HG02610 (cell line): ENCODE results near the gene LEFTY1.

Source experiments
- ATAC-seq: cut with Tn5 transposase; IDR thresholded peaks from one replicate; pipeline ENCODE4 v1.9.1; 2021; ENCODE audit warnings: mild to moderate bottlenecking, moderate library complexity; ENCODE audit not compliant: unreplicated experiment

LEFTY1 gene

DNA sequence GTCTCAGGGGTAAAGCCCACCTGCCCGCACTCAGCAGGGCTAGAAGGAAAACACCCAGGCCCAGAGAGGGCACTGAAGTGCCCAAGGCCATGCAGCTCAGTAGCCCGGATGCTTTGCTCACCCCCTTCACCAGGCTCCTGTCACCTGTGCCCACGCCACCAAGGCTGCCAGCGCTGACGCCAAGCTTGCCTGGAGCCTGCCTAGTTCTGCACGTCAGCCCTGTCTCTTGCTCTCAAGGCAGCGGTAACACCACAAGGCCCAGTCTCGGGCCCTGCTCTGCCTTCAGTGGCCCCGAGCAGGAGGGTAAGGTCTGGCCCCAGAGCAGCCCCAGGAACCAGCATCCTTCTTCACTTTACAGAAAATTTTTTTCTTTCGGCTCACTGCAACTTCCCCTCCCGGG is 14.5 kb downstream of the LEFTY1 start:
- ATAC-seq, result no peak

- no peak for ATAC-seq
These were observed 15.6 kb downstream of the LEFTY1 start for GRCh38 chr1:225873281-225873850.

- ATAC-seq, result no peak
These were observed 16.9 kb downstream of the LEFTY1 start for GRCh38 chr1:225872075-225872430.

DNA sequence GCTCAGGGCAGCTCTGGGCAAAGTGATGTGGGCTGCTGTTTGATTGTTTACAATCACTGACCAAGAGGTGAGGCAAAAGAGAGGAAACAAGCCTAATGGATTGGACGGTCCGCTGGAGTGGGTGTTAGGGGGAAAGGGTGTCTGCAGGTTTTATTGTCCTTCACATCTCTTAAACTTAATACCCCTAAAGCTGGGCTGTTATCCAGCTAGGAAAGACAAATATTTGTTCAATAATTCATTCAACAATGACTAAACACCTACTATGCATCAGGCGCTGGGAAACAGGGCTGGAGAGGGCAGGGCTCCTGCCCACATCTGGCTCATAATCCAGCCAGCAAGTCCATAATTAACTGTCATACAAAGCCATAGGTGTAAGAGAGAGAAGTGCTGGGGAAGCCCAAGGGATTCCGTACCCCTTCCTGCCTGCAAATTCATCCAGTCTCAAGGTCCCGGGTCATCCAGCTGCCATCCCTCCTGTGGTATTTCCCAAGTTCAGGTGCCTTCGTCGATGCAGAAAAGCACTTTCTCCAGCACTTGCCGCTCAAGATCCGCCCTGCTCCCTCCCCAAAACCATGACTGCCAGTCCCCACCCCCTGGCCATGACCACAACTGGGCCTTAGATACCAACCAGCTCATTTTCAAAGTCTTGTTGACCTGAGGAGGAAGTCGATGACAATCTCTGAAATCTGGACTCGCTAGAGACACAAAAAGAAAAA is 17.4 kb downstream of the LEFTY1 start:
- no peak for ATAC-seq

DNA sequence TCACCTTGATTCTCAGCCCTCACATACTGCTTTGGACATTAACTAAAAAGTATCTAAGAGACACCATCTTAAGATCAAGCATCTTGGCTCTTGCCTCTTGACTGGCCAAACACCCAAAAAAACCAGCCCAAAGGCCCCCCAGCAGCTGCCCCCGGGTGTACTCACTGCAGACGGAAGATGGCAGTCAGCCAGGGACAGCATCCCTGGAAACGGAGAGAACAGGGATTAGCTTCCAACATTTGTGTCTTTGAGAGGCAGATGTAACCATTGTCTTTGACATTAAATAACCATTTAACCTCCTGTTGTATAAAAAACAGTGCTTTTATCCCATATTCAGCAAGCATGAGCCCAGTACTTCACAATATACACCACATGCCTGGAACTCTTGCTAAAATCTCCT is 18.0 kb downstream of the LEFTY1 start:
- no peak for ATAC-seq

DNA sequence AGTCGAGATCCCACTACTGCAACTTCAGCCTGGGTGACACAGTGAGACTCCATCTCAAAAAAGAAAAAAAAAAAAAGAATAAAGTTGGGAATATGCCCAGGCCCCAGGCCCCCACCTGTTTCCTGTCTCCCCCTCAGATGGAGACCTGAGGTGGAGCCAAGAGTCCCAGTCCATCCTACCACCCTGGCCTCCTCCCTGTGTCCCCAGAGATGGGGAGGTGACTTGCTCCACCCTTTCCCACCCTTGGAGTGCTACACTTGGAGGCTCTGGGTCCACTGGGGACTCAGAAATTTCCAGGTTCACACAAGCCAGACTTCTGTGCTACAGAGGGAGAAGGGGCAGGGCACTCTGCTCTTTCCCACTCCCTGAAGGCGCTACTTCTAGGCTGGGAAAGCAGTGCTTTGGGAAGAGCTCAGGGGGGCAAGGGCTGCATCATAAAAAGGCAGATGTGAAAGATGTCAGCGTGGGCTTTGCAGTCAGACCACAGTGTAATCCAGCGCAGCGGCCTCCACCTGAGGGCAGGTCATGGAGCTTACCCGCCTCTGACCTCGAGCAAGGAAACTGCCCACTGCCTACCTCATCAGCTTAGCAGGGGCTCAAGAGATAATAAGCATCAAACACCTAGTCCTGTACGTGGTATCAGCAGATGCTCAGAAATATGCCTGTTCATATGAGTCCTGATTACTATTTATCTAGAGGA is 20.2 kb downstream of the LEFTY1 start:
- no peak for ATAC-seq

GRCh38 chr1:225866981-225867380 is 22.0 kb downstream of the LEFTY1 start:
- ATAC-seq, result no peak

DNA sequence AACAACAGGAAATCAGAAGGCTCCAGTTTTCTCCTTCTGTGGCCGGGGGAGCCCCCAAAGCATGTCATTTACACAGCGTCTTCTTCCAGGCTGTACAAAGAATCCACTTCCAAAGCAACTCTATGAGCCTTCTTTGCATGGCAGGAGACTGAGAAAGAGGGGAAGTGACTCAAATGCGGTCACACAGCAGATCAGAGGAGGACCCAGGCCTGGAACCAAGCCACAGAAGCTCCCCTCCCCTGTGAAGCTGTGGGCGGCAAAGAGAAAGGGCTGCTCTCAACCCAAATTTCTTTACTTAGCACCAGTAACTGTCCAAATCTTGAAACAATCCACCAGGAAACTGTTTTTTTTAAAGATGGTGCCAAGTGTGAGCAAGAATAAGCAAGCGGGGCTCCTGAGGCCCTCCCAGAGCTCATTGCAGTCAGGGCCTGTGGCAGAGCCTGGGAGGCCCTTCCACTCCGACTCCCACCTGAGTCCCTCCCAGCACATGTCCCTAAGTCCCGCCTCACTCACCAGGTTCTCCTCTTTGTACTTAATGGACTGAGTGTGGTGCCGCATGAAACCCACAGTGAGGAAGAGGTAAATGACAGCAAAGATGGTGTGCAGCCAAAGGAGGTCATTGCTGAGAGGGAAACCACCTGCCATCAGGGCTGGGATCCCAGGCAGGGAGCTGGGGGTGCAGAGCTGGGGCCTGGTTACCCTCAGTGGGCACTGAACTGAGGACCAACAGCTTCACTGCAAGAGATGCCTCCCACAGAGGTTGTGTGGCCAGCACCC is 22.7 kb downstream of the LEFTY1 start:
- ATAC-seq, result peak; percentile 80

GRCh38 chr1:225865514-225865913 is 23.4 kb downstream of the LEFTY1 start:
- no peak for ATAC-seq

DNA sequence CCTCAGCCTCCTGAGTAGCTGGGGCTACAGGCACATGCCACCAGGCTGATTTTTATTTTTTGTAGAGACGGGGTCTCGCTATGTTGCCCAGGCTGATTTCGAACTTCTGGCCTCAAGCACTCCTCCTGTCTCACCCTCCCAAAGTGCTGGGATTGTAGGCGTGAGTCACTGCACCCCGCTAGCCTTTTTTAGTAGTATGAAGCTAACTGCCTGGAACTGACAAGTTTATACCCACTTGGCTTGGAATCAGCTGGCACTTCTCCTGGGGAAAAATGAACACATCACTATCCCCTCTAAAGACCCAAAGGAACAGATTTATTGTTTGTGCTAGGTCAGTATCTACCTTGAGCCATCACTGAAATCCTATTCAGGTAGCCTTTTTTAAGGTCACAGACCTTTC is 25.8 kb downstream of the LEFTY1 start:
- ATAC-seq, result no peak

GRCh38 chr1:225862581-225862950 is 26.4 kb downstream of the LEFTY1 start:
- no peak for ATAC-seq

- ATAC-seq, result no peak
These were observed 26.9 kb downstream of the LEFTY1 start for GRCh38 chr1:225861834-225862580.

DNA sequence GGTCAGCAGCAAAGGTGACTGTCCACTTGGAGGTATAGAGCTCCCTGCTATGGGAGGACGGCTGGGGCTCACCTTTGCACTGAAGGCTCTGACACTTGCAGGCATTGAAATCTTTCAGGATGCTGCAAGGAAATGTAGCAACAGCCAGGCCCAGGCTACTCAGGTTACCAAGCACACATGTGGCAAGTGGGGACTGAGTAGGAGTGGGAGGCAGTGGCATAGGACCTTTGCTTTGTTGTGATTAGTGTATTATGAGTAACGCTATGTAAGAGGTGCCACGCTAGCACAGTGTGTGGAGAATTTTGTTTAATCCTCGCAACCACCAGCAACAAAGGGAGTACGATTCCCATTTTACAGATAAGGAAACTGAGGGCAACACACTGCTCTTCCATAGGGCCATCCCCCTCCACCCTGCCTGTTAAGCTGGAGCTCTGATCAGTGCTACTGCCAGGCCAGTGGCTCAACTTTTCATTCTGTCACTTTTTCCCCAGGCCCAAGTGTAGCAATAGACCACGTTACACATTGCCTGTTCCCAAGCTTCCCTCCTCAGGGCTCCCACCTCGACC is 28.0 kb downstream of the LEFTY1 start:
- no peak for ATAC-seq

GRCh38 chr1:225860107-225860506 is 28.8 kb downstream of the LEFTY1 start:
- no peak for ATAC-seq

DNA sequence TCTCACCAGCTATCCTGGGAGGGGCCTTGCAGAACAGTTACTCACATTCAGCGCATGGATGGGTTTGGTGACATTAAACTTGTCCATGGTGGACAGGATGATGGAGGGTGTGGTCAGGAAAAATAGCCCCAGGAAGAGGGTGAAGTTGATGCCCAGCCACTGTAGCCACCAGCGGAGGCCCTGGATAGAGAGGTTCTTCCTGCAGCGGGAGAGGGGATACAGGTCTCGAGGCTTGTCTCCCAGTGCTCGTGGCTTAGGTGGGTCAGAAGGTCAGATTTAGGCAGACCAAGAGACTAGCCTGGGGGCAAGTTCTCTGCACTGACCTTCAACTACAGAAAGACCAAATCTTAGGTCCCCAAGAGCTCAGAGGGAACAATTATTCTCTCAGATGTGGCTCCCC is 29.8 kb downstream of the LEFTY1 start:
- no peak for ATAC-seq

DNA sequence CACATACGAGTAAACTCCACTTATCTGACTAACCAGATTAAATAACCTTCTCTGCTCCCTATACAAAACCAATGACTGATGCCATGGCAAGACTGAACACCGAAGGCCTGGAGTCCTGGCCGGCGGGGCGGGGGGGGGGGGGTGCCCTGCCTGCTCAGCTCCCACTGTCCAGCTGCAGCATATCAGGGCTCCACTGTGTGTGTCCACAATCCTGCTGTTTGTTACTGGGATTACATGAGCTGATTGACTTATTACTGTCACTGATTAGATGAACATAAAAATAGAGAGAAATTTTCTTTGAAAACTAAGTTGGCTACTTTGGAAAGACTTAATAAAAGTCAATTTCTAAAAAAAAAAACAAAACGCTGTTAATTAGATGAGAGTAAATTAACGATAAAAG is 31.7 kb downstream of the LEFTY1 start:
- ATAC-seq, result no peak

GRCh38 chr1:225855503-225856300 is 33.2 kb downstream of the LEFTY1 start:
- no peak for ATAC-seq

GRCh38 chr1:225853441-225853840 is 35.5 kb downstream of the LEFTY1 start:
- ATAC-seq, result no peak

DNA sequence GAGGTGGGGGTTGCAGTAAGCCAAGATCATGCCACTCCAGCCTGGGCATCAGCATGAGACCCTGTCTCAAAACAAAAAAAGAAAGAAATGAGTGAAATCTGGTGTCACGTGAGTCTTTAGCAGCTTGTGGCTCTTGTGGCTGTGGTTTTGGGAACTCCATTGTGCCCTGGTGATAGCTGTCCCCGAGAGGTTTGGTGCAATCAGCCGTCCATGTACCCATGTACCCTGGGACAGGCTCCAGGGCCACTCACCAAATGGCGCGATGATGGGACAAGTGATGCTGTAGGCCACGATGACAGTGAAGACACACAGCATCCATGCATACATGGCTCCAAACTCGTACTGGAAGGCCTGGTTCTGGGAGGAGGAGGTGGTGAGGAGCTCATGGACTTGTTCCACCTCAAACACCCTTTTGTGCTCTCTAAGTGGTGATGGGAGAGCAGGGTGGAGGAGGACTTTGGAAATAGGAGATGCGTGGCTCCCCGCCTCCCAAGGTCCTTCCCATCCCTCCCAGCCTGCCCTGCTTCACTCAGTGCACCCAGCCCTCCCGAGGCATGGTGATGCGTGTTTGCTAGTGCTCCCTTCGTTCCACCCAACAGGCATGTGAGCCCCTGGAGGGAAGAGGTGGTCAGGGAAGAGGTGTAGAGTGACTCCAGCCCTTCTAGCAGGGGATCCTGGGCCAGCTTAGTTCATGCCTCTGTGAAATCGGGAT is 36.4 kb downstream of the LEFTY1 start:
- ATAC-seq, result no peak
